Measurements from ENCODE around the gene CPED1. TPM values are rescaled to one million over a fixed set of nuclear protein-coding genes. Genes with fewer than 3 reads are reported as not detected.
"Not testable (repeated sequence)": the region's sequence is repeated elsewhere in the genome, so short reads cannot be mapped to it uniquely, and the experiment has no call there.

Gene CPED1
- polyA plus RNA-seq, 4 donors: 33.4 to 50.9 (median 36.8) TPM

- DNase-seq (ENCODE audit: low read depth in 4 of 4, low spot score in 3 of 4): no peak
These were observed 313.1 kb downstream of the CPED1 start for GRCh38 chr7:121301446-121302213.

GRCh38 chr7:121302214-121302745 is 313.8 kb downstream of the CPED1 start:
- no peak for DNase-seq (ENCODE audit: low read depth in 4 of 4, low spot score in 3 of 4)

- no peak for DNase-seq (ENCODE audit: low read depth in 4 of 4, low spot score in 3 of 4)
These were observed 315.1 kb downstream of the CPED1 start for GRCh38 chr7:121303422-121304101.

GRCh38 chr7:121304102-121304658 is 315.7 kb downstream of the CPED1 start:
- DNase-seq (ENCODE audit: low read depth in 4 of 4, low spot score in 3 of 4): no peak

- DNase-seq (ENCODE audit: low read depth in 4 of 4, low spot score in 3 of 4): no peak
These were observed 316.6 kb downstream of the CPED1 start for GRCh38 chr7:121305109-121305508.

GRCh38 chr7:121306565-121306964 is 318.1 kb downstream of the CPED1 start:
- DNase-seq (ENCODE audit: low read depth in 4 of 4, low spot score in 3 of 4): no peak

GRCh38 chr7:121307021-121307574 is 318.6 kb downstream of the CPED1 start:
- no peak for DNase-seq (ENCODE audit: low read depth in 4 of 4, low spot score in 3 of 4)

GRCh38 chr7:121313220-121313792 is 324.8 kb downstream of the CPED1 start:
- DNase-seq (ENCODE audit: low read depth in 4 of 4, low spot score in 3 of 4): no peak

GRCh38 chr7:121313793-121314676 is 325.5 kb downstream of the CPED1 start:
- DNase-seq (ENCODE audit: low read depth in 4 of 4, low spot score in 3 of 4): no peak

GRCh38 chr7:121315170-121315569 is 326.7 kb downstream of the CPED1 start:
- not testable (repeated sequence) for DNase-seq (ENCODE audit: low read depth in 4 of 4, low spot score in 3 of 4)

GRCh38 chr7:121322460-121322859 is 333.9 kb downstream of the CPED1 start:
- DNase-seq (ENCODE audit: low read depth in 4 of 4, low spot score in 3 of 4): no peak

- DNase-seq (ENCODE audit: low read depth in 4 of 4, low spot score in 3 of 4): no peak
These were observed 335.2 kb downstream of the CPED1 start for GRCh38 chr7:121323515-121324302.

- no peak for DNase-seq (ENCODE audit: low read depth in 4 of 4, low spot score in 3 of 4)
These were observed 339.2 kb downstream of the CPED1 start for GRCh38 chr7:121327671-121328070.

- no peak for DNase-seq (ENCODE audit: low read depth in 4 of 4, low spot score in 3 of 4)
These were observed 340.1 kb downstream of the CPED1 start, which contains the start of gene WNT16 for GRCh38 chr7:121328508-121329190. TSS of gene WNT16 (plus strand) at chr7:121329000. CDS start at chr7:121329293, 293 bp downstream.

- no peak for DNase-seq (ENCODE audit: low read depth in 4 of 4, low spot score in 3 of 4)
These were observed 340.9 kb downstream of the CPED1 start for GRCh38 chr7:121329191-121330052.

- DNase-seq (ENCODE audit: low read depth in 4 of 4, low spot score in 3 of 4): no peak
These were observed 341.7 kb downstream of the CPED1 start for GRCh38 chr7:121330053-121330833.

GRCh38 chr7:121331048-121331447 is 342.5 kb downstream of the CPED1 start:
- no peak for DNase-seq (ENCODE audit: low read depth in 4 of 4, low spot score in 3 of 4)

All from left renal pelvis (tissue), 4 donors.